GM23248 (cell line): ENCODE measurements around the gene LIN7C. TPM values are rescaled to one million over a fixed set of nuclear protein-coding genes. Genes with fewer than 3 reads are reported as not detected.
"Not testable (repeated sequence)": the region's sequence is repeated elsewhere in the genome, so short reads cannot be mapped to it uniquely, and the experiment has no call there.

Experiments
- DNase-seq: peaks from one replicate; pipeline ENCODE4 v3.0.0-alpha.2; 2015
- H2AFZ ChIP-seq: fragments of 200-600 bp; sonication (generic); 2 replicates; pipeline ENCODE4 v1.6.1; 2016; ENCODE audit warnings: antibody characterized with exemption
- H3F3A ChIP-seq: fragments of 200-600 bp; sonication (generic); 2 replicates; pipeline ENCODE4 v1.6.1; 2016; ENCODE audit warnings: mild to moderate bottlenecking, antibody characterized with exemption, mixed run types; ENCODE audit not compliant: insufficient read depth
- H3K27ac ChIP-seq: fragments of 200-600 bp; sonication (generic); 2 replicates; pipeline ENCODE4 v1.5.1; 2016; ENCODE audit warnings: mild to moderate bottlenecking
- H3K27me3 ChIP-seq: fragments of 200-600 bp; sonication (generic); replicated peaks from 2 replicates; pipeline ENCODE4 v1.6.1; 2016; ENCODE audit warnings: mild to moderate bottlenecking; ENCODE audit not compliant: insufficient read depth
- H3K36me3 ChIP-seq: fragments of 200-600 bp; sonication (generic); 2 replicates; pipeline ENCODE4 v1.6.1; 2016; ENCODE audit warnings: low read depth, mild to moderate bottlenecking
- H3K4me1 ChIP-seq: fragments of 200-600 bp; sonication (generic); 2 replicates; pipeline ENCODE4 v1.6.1; 2016; ENCODE audit warnings: mild to moderate bottlenecking; ENCODE audit not compliant: insufficient read depth
- H3K4me2 ChIP-seq: fragments of 200-600 bp; sonication (generic); one replicate; pipeline ENCODE4 v1.6.1; 2016; ENCODE audit warnings: mild to moderate bottlenecking; ENCODE audit not compliant: unreplicated experiment
- H3K4me3 ChIP-seq: fragments of 200-600 bp; sonication (generic); 2 replicates; pipeline ENCODE4 v1.5.1; 2016; ENCODE audit warnings: mild to moderate bottlenecking
- H3K79me2 ChIP-seq: fragments of 200-600 bp; sonication (generic); 2 replicates; pipeline ENCODE4 v1.6.1; 2016; ENCODE audit warnings: mild to moderate bottlenecking; ENCODE audit not compliant: insufficient read depth
- H3K9ac ChIP-seq: fragments of 200-600 bp; sonication (generic); 2 replicates; pipeline ENCODE4 v1.6.1; 2016; ENCODE audit warnings: mild to moderate bottlenecking
- H3K9me2 ChIP-seq: fragments of 200-600 bp; sonication (generic); 2 replicates; pipeline ENCODE4 v1.6.1; 2016; ENCODE audit warnings: mixed run types, mild to moderate bottlenecking, moderate library complexity; ENCODE audit not compliant: insufficient read depth
- H3K9me3 ChIP-seq: fragments of 200-600 bp; sonication (generic); one replicate; pipeline ENCODE4 v1.6.1; 2017; ENCODE audit warnings: low read depth
- H4K20me1 ChIP-seq: fragments of 200-600 bp; sonication (generic); 2 replicates; pipeline ENCODE4 v1.6.0; 2016; ENCODE audit not compliant: insufficient read depth
- EZH2 ChIP-seq: fragments of 200-600 bp; sonication (generic); IDR thresholded peaks from 2 replicates; pipeline ENCODE4 v1.6.1; 2018; ENCODE audit warnings: antibody characterized with exemption, mild to moderate bottlenecking; ENCODE audit not compliant: insufficient read depth, poor library complexity, severe bottlenecking
- EZH2phosphoT487 ChIP-seq: fragments of 200-600 bp; sonication (generic); IDR thresholded peaks from 2 replicates; pipeline ENCODE4 v1.6.1; 2018; ENCODE audit warnings: antibody characterized with exemption, moderate library complexity, mild to moderate bottlenecking, low read depth; ENCODE audit not compliant: insufficient read depth
- WGBS, 2 experiments: methylation state at CpG; one replicate each; pipeline ENCODE4 v1.1.6; 2015 to 2017; ENCODE audit warnings: low lambda C conversion rate in 2 of 2, low coverage in 1 of 2; ENCODE audit errors: missing lambda C conversion rate in 2 of 2; 5-methylcytosine and 5-hydroxymethylcytosine counted together
- in situ Hi-C: fragments of 300-500 bp; cut with MboI; formaldehyde crosslinking; loops from 2 replicates; pipeline ENCODE4 v1.15.0; 2020
- polyA plus RNA-seq: library from polyadenylated mRNA; unstranded; fragments of >200 nt; fragmentation: Nextera tagmentation; extraction: Ambion mirVana; gene quantifications from 2 replicates; pipeline ENCODE4 v1.2.1, GENCODE V29; 2016
- total RNA-seq: library from RNA; depleted of rRNA; stranded (reverse); fragments of >200 nt; shearing (Covaris generic); gene quantifications from 2 replicates; pipeline ENCODE4 v1.2.3, GENCODE V29; 2014

The LIN7C gene
- total and polyA plus RNA-seq, 2 experiments from 2014 or later: 43.0 to 47.0 TPM

DNA sequence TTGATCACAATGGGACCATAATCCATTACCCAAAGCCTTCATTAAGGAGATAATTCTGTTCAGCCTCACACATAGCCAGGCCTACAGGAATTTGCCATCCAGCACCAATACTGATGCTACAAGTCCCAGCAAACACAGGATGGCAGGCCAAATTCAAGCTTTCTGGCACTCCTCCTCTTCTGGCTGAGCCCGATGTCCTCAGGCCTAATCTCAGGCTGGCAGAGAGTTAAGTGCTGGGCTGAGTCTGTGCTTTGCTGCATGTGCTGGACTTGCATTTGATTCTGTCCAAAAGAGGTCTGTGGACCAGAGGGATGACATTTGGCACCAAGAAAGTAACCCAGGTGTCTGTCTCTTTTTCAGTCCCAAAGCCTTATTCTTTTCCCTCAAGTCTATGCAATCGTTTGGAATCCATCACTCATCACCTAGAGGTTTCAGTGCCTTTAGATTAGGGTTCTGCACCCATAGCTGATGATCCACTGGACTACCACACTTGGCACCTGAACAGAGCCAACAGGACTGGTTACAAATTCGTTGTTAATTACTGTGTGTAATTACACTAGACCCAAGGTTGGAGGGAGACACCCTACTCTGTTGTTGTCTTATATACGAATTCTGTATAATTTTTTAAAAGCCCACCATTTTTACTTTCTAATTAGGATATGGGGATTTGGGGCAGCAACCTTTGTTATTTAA, 19.4 kb upstream of the LIN7C start:
- no peaks in the 10 kb centered on the region for H3K9me2 ChIP-seq
- H3K9ac ChIP-seq: no peak overlapping the region
- in situ Hi-C loops: no loop called here
- TF ChIP-seq EZH2: no peak
- no peak for TF ChIP-seq EZH2phosphoT487
- no peak overlapping the region for H2AFZ ChIP-seq
- H3K4me1 ChIP-seq: no peaks in the 10 kb centered on the region
- peaks cover 7% of the 10 kb centered on the region; the same call in 1 of the 2 replicates for H3F3A ChIP-seq
- no peaks in the 10 kb centered on the region for H3K27me3 ChIP-seq
- no peaks in the 10 kb centered on the region for H3K79me2 ChIP-seq
- H3K9me3 ChIP-seq: no peaks in the 10 kb centered on the region
- no peak overlapping the region for H3K4me2 ChIP-seq
- no peak for DNase-seq
- H3K4me3 ChIP-seq: no peak overlapping the region
- no peaks in the 10 kb centered on the region for H4K20me1 ChIP-seq
- no peak overlapping the region for H3K27ac ChIP-seq
- WGBS, 2 experiments: 75 to 78% methylated on average over 4 of the region's 4 CpGs
- H3K36me3 ChIP-seq: no peaks in the 10 kb centered on the region

DNA sequence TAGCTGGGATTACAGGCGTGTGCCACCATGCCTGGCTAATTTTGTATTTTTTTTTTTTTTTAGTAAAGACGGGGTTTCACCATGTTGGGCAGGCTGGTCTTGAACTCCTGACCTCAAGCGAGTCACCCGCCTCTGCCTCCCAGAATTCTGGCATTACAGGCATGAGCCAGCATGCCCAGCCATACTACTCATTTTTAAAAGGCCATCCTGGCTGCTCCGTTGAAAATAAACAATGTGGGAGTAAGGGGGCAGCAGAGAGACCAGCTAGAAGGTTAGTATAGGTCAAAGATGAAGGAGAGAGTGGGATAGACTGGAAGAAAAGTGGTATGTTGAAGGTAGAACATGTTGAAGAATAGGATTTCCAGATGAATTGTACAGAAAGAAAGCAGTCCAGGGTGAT, 17.6 kb upstream of the LIN7C start:
- Histone ChIP-seq H3K4me1 (no peaks in the 10 kb centered on the region), H3K9me3 (no peaks in the 10 kb centered on the region), H3K36me3 (no peaks in the 10 kb centered on the region), H3K4me3 (no peak overlapping the region), H3K79me2 (no peaks in the 10 kb centered on the region), H2AFZ (no peak overlapping the region), H3K9ac (no peak overlapping the region), H3K27ac (no peak overlapping the region), H3K9me2 (no peaks in the 10 kb centered on the region), H3K4me2 (no peak overlapping the region), H3F3A (peaks cover 14% of the 10 kb centered on the region), H4K20me1 (no peaks in the 10 kb centered on the region), H3K27me3 (no peaks in the 10 kb centered on the region)
- TF ChIP-seq EZH2phosphoT487 (no peak), EZH2 (no peak)
- in situ Hi-C loops: no loop called here
- DNase-seq: peak; percentile 81
- WGBS, 2 experiments: 56 to 58% methylated on average over 5 of the region's 5 CpGs

- in situ Hi-C loops: no loop called here
- Histone ChIP-seq H3K27ac (no peak overlapping the region), H3K4me1 (no peaks in the 10 kb centered on the region), H3F3A (peaks cover 14% of the 10 kb centered on the region), H3K9me3 (no peaks in the 10 kb centered on the region), H3K9ac (no peak overlapping the region), H3K4me2 (no peak overlapping the region), H3K9me2 (no peaks in the 10 kb centered on the region), H2AFZ (no peak overlapping the region), H3K79me2 (no peaks in the 10 kb centered on the region), H4K20me1 (no peaks in the 10 kb centered on the region), H3K4me3 (no peak overlapping the region), H3K27me3 (no peaks in the 10 kb centered on the region), H3K36me3 (no peaks in the 10 kb centered on the region)
- TF ChIP-seq EZH2phosphoT487: no peak
- no peak for TF ChIP-seq EZH2
- no peak for DNase-seq
- whole genome bisulfite sequencing, 2 experiments: 63 to 65% methylated on average over 3 of the region's 3 CpGs
These were observed 13.7 kb upstream of the LIN7C start for GRCh38 chr11:27520226-27520625.

DNA sequence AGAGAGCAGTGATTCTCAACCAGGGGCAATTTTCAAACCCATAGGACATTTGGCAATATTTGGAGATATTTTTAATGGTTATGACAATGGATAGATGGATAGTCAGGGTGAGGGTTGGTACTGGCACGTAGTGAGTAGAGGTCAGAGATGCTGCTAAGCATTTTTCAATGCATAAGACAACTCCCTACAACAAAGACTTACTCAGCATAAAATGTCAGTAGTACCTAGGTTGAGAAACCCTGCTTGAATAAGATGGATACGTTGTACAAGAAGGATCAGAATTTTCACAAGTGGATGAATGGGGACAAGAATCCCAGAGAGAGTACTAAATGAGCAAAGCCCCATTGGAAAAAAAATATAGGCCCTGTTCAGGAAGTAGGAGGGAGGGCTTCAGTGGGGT, 11.9 kb upstream of the LIN7C start:
- no peaks in the 10 kb centered on the region for H3K27me3 ChIP-seq
- no peaks in the 10 kb centered on the region for H3K9me3 ChIP-seq
- H3K4me2 ChIP-seq: no peak overlapping the region
- H3K4me1 ChIP-seq: peaks cover 6% of the 10 kb centered on the region; the same call in 1 of the 2 replicates
- H3K9me2 ChIP-seq: no peaks in the 10 kb centered on the region
- in situ Hi-C loops: no loop called here
- no peak overlapping the region for H3K9ac ChIP-seq
- no peaks in the 10 kb centered on the region for H3K36me3 ChIP-seq
- no peak overlapping the region for H2AFZ ChIP-seq
- H3F3A ChIP-seq: peaks cover 21% of the 10 kb centered on the region
- no peaks in the 10 kb centered on the region for H3K79me2 ChIP-seq
- no peak overlapping the region for H3K4me3 ChIP-seq
- no peak for DNase-seq
- 88 to 94% methylated on average over 2 of the region's 2 CpGs for WGBS, 2 experiments
- no peak overlapping the region for H3K27ac ChIP-seq
- TF ChIP-seq EZH2phosphoT487: no peak
- H4K20me1 ChIP-seq: no peaks in the 10 kb centered on the region

DNA sequence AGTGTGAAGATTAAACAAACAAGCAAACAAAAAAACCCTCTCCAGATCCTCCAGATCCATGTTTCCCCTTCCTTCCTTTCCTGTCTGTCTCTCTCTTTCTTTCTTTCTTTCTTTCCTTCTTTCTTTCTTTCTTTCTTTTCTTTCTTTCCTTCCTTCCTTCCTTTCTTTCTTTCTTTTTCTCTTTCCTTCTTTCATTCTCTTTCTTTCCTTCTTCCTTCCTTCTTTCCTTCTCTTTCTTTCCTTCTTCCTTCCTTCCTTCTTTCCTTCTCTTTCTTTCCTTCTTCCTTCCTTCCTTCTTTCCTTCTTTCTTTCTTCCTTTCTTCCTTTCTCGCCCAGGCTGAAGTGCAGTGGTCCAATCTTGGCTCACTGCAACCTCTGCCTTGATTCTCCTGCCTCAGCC, 10.9 kb upstream of the LIN7C start:
- H3K9me3 ChIP-seq, H3K27me3 ChIP-seq, H3K9ac ChIP-seq, H3K27ac ChIP-seq, H3K4me3 ChIP-seq, H2AFZ ChIP-seq, H3K79me2 ChIP-seq, in situ Hi-C loops, H3K4me2 ChIP-seq, H3K36me3 ChIP-seq, H3K9me2 ChIP-seq, H4K20me1 ChIP-seq, DNase-seq, H3K4me1 ChIP-seq: not testable (repeated sequence)
- H3F3A ChIP-seq: peaks cover 26% of the 10 kb centered on the region
- WGBS, 2 experiments: 74 to 89% methylated on average over 1 of the region's 1 CpG
